Brain microvascular endothelial cell (primary cell): ENCODE results near the gene GRID2IP.

ENCODE experiments used
- DNase-seq: peaks from one replicate; pipeline ENCODE4 v3.0.0-alpha.2; 2020
- H3K27ac ChIP-seq: fragments of 250-450 bp; sonication (Bioruptor Pico); 2 replicates; pipeline ENCODE4 v1.5.1; 2020; ENCODE audit warnings: mild to moderate bottlenecking, moderate library complexity
- H3K27me3 ChIP-seq: fragments of 250-450 bp; sonication (Bioruptor Pico); replicated peaks from 2 replicates; pipeline ENCODE4 v1.5.1; 2020; ENCODE audit warnings: mild to moderate bottlenecking
- H3K36me3 ChIP-seq: fragments of 250-450 bp; sonication (Bioruptor Pico); replicated peaks from 2 replicates; pipeline ENCODE4 v1.5.1; 2020; ENCODE audit warnings: mild to moderate bottlenecking
- H3K4me3 ChIP-seq: 2 replicates; pipeline ENCODE4 v1.5.1; 2011; ENCODE audit warnings: low read depth, mild to moderate bottlenecking, control low read depth, low read length, moderate library complexity
- CTCF ChIP-seq: IDR thresholded peaks from 2 replicates; pipeline ENCODE4 v1.5.1; 2011; ENCODE audit warnings: low read depth, mild to moderate bottlenecking, moderate library complexity, low read length, control low read depth, inconsistent platforms; ENCODE audit errors: missing control alignments
- in situ Hi-C: cut with HindIII; loops from 2 replicates; pipeline ENCODE4 v1.10.0; 2017; ENCODE audit warnings: low sequenced_read_pairs, low pct_ligation_motif_present

The GRID2IP gene

GRCh38 chr7:6513541-6513940, 37.7 kb downstream of the GRID2IP start:
- no peaks in the 10 kb centered on the region for H3K36me3 ChIP-seq
- no peak for TF ChIP-seq CTCF
- no peak for DNase-seq
- no peak overlapping the region for H3K4me3 ChIP-seq
- in situ Hi-C loops = no loop called here
- H3K27me3 ChIP-seq = no peaks in the 10 kb centered on the region
- H3K27ac ChIP-seq = no peak overlapping the region

GRCh38 chr7:6512892-6513291, 38.4 kb downstream of the GRID2IP start:
- DNase-seq = no peak
- H3K4me3 ChIP-seq = no peak overlapping the region
- no peaks in the 10 kb centered on the region for H3K27me3 ChIP-seq
- H3K36me3 ChIP-seq = no peaks in the 10 kb centered on the region
- no peak overlapping the region for H3K27ac ChIP-seq
- TF ChIP-seq CTCF = no peak
- in situ Hi-C loops = no loop called here

- in situ Hi-C loops = no loop called here
- Histone ChIP-seq H3K27me3 (peaks cover 5% of the 10 kb centered on the region), H3K36me3 (no peaks in the 10 kb centered on the region), H3K27ac (no peak overlapping the region), H3K4me3 (no peak overlapping the region)
- DNase-seq = no peak
- no peak for TF ChIP-seq CTCF
Measured at GRCh38 chr7:6510476-6511133, 40.7 kb downstream of the GRID2IP start.

GRCh38 chr7:6508950-6509349, 42.3 kb downstream of the GRID2IP start:
- H3K27me3 ChIP-seq = peaks cover 5% of the 10 kb centered on the region
- in situ Hi-C loops = no loop called here
- TF ChIP-seq CTCF = no peak
- H3K4me3 ChIP-seq = no peak overlapping the region
- no peaks in the 10 kb centered on the region for H3K36me3 ChIP-seq
- no peak overlapping the region for H3K27ac ChIP-seq
- DNase-seq = no peak

GRCh38 chr7:6508539-6508938, 42.7 kb downstream of the GRID2IP start:
- H3K27me3 ChIP-seq = peaks cover 5% of the 10 kb centered on the region
- no peak for DNase-seq
- no peak overlapping the region for H3K27ac ChIP-seq
- no peak for TF ChIP-seq CTCF
- no peaks in the 10 kb centered on the region for H3K36me3 ChIP-seq
- in situ Hi-C loops = no loop called here
- H3K4me3 ChIP-seq = no peak overlapping the region

- Histone ChIP-seq H3K27me3 (peaks cover 5% of the 10 kb centered on the region), H3K27ac (no peak overlapping the region), H3K36me3 (no peaks in the 10 kb centered on the region), H3K4me3 (no peak overlapping the region)
- TF ChIP-seq CTCF = no peak
- in situ Hi-C loops = no loop called here
- no peak for DNase-seq
Measured at GRCh38 chr7:6507906-6508305, 43.4 kb downstream of the GRID2IP start.
